GM21390 (cell line): ENCODE data around the gene SH3BP5.

Experiments used
- ATAC-seq: cut with Tn5 transposase; IDR thresholded peaks from one replicate; pipeline ENCODE4 v1.9.1; 2021; ENCODE audit not compliant: unreplicated experiment

SH3BP5 gene

DNA sequence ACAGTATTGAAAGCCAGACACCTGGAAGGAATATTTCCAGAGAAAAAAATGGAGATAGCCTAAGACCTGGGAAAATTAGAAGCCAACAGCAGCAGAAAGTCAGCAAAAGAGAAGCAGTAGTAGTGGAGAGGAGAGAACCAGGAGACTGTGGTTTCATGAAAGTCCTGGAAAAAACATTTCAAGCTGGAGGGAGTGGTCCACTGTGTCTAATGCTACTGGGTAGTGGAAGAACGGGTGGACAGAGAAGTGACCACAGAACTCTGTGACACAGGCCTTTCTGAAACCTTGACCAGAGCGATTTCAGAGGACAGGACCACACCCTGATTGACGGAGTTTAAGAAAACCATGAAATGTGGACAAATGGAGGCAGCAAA, 15.3 kb upstream of the SH3BP5 start:
- ATAC-seq, result no peak

DNA sequence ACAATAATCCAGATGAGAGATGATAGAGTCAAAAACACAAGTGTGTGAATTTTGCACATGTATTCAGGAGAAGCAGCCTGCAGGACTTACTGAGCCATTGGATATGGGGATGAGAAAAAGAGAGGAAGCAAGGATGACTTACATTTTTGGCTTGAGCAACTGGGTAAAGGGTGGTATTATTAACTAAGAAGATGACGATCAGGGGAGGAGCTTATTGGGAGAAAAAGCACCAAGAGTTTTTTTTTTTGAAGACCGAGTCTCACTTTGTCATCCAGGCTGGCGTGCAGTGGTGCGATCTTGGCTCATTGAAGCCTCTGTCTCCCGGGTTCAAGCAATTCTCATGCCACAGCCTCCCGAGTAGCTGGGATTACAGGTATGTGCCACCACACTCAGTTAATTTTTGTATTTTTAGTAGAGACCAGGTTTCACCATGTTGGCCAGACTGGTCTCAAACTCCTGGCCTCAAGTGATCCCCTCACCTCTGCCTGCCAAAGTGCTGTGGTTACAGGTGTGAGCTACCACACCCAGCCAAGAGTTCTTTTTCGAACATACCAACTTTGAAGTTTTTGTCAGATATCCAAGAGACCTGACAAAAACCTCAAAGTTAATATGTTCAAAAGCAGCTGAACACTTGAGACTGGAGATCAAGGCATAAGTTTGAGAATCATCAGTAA, 14.8 kb upstream of the SH3BP5 start:
- no peak for ATAC-seq

DNA sequence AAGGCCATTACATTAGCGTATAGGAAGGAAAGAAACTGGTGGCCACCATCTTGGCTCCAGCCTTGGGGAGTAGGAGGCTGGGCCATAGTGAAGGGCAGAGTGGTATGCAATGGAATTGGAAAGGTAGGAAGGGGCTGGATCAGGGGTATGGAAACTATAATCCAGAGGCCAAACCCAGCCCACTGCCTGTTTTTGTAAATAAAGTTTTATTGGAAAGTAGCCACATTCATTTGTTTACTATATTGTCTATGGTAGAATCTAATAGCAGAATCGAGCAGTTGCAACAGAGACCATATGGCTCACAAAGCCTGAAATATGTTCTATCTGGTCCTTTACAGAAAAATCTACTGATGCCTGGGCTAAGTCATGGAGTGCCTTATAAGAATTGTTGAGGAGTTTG, 14.1 kb upstream of the SH3BP5 start:
- no peak for ATAC-seq

DNA sequence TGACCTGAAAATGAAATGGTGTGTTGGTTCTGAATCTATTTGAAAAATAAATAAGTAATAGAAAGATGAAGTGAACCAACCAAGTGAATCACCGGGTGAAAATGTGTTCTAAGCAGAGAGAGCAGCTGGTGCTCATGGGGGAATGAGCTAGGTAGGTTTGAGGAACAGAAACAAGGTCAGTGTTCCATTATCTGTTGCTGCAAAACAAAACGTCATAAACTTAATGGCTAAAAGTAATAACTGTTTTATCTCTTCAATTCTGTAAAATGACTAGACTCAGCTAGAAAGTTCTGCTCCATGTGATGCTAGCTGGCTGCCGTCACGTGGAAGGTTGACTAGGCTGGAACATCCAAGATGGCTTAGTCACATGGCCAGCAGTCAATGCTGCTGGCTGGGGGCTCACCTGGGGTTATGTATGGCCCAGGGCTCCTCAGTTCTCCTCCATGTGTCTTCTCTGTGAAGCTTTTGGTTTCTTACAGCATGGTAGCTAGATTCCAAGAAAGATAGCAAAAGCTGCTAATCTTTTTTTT, 13.3 kb upstream of the SH3BP5 start:
- peak; percentile 93 for ATAC-seq

- ATAC-seq, result peak; percentile 33
These were observed 12.8 kb upstream of the SH3BP5 start for GRCh38 chr3:15345066-15345607.

- no peak for ATAC-seq
These were observed 10.6 kb upstream of the SH3BP5 start for GRCh38 chr3:15342945-15343344.

DNA sequence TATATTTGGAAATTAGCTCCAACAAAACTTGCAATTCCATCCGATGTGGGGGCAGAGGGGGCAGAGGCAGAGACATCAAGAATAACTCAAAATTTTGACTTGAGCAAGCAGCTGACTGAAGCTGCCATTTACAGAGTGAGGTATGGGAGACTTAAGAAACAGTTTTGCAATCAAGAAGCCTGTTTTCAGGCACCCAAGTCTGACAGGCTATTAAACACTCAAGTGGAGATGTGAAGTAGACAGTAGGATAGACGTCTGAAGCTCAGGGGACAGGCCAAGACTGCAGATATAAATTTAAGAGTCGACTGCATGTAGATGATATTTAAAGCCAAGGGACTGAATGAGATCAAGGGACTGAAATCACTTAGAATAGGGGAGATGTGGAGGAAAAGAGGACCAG, 9.9 kb upstream of the SH3BP5 start:
- no peak for ATAC-seq

GRCh38 chr3:15341030-15341726, 8.8 kb upstream of the SH3BP5 start:
- no peak for ATAC-seq

DNA sequence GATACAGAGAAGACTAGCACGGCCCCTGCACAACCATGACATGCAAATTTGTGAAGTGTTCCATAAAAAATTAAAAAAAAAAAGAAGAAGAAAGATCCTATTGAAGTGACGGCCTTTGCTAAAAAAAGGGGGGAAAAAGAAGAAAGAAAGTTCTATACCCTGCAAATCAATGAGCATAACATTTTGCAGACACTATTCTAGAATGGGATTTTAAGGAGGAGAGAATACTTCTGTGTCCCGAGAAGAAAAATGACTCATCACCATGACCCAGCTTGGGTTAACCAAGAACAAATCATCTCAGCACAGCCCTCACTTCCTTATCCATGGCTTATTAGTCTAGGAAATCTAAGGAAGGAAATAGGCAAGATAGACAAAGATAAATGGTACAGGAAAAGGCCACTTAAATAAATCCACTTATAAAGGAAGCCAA, 7.4 kb upstream of the SH3BP5 start:
- ATAC-seq, result no peak

DNA sequence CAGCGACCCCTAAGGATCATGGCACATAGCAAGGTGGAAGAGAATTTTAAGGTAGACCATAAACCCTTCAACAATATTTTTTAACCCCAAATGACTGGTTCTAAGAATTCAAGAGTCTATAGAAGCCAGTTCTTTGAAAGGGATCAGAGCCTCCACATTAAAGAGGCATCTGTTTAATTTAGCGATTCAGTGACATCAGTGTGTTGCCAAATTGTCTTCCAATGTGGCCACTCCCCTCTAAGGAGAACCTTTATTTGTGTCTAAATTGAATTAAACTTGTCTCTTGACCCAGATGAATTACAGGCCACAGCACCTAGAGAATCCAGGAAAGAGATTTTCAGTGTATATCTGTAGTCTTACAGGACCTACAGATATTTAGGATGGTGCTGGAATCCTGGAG, 6.6 kb upstream of the SH3BP5 start:
- ATAC-seq, result no peak

DNA sequence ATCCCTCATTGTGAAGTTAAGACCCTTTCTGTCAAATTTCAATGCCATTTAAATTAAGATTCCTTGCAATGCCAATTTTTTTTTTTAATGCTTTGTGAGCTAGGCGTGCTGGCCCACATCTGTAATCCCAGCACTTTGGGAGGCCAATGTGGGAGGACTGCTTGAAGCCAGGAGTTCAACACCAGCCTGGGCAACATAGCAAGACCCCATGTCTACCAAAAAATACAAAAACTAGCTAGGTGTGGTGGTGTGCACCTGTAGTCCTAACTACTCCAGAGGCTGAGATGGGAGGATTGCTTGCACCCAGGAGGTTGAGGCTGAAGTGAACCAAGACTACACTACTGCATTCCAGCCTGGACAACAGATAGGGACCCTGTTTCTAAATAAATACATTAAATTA, 5.6 kb upstream of the SH3BP5 start:
- ATAC-seq, result no peak

DNA sequence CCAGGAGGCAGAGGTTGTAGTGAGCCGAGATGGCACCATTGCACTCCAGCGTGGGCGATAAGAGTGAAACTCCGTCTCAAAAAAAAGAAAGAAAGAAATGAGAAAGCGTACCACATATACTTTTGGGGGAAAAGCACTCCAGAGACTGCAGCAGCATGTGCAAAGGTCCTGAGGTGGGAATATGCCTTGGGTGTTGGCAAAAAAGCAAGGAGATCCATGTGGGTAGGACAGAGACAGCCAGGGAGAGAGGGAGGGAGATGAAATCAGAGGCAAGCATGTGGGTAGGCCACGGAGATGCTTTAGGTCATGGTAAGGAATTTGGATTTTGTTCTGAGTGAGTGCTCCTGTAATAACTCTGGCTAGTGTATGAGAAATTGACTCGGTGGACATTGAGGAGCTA, 3.7 kb upstream of the SH3BP5 start:
- no peak for ATAC-seq

DNA sequence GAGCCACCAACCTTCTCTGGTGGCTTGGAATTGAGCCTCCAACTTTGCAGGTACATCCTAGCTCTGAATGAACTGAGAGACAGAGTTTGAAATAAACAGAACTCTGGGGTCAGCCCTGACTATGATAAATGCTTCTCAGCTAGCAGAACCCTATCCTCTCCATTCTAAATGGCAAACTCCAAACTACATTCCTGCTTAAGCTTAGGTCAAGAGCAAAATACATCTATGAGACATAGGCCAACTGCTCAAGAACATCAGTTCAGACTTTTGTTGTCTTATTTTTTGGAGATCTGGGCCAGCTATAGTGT, 1.5 kb upstream of the SH3BP5 start:
- ATAC-seq, result no peak

GRCh38 chr3:15333099-15333955, 941 bp upstream of the SH3BP5 start:
- ATAC-seq, result no peak

GRCh38 chr3:15331606-15332404, 581 bp downstream of the SH3BP5 start:
- ATAC-seq, result peak; percentile 36

DNA sequence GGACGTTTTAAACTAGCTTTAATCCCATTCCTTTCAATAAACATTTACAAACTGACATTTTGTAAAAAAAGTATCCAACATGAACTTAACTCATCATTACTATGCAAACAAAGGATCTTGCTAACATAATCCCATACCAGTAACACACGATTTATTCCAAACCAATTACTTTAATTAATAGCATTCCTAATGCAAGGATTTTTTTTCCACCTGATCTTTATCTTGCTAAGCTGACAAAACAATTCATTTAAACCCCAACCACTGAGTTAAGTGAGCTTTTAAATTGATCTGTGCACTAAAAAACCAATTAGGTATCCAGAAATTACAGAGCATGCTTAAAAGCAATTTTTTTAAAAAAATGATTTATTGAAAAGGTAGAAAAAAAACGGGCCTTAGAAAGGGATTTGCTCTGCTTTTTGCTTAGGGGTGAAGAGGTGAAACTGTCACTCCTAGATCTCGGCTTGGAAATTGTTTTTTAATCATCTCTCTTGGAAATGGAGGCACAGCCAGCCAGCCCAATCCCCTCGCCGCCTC, 1.2 kb downstream of the SH3BP5 start:
- no peak for ATAC-seq

DNA sequence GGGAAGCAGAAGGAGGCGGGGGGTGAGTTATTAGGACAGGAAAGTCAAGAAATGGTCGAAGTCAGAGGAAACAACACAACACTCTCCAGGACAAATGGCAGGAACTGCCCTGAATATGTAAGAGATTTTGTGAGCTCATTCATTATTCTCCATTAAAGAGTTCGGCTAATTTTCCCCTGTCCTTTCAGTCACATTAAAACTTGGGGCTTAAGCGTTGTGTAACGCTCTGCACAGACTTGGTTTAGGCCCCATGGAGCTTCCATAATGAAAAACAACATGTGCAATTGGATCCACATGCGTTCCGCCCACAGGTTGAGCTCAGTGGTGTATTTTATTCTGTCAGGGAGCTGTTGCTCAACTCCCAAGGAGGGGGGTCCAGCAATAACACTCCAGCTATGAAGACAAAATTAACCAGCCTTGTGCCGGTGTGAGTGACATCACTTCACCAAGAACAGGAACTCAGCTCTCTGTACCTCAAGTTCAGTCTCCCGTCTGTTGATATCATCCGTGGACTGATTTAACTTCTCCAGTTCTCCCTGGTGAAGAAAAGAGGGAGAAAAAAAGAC, 2.3 kb downstream of the SH3BP5 start:
- no peak for ATAC-seq

DNA sequence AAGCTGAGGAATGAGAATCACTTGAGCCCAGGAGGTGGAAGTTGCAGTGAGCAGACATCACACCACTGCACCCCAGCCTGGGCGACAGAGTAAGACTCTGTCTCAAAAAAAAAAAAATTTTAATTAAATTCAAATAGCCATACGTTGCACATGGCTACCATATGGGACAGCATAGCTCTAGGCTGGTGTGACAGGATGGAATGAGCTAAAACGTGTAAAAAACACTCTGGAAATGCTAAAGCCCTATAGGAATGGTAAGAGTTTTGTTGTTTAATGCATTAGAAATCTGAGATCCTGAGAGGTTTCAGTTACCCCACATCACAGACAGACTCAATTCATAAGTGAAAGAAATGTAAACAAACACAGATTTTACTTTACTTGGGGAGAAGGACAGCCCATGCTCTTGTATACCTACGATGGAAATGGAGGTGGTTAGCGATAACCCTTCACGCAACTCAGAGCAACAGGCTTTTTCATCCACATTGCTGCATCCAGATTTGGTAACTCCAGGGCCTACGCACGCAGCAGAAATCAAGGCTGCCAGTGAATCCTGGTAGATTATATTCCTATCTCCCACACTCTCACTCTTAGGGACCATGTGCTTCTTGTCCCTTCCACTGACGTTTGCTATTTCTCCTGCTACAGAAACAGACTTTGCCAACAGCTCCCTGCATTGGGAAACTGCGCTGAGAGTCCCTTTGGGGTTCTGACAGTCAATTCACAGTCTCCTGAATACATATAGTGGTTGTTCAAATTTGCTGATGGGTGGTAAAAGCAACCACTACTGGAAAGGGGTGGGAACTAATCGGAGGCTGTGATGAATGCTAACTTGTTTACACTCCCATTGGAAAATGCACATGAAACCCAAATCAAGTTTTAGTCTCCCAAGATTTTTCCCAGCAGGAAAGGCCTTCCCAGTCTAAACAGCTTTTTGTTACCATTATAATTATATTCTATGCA, 3.1 kb downstream of the SH3BP5 start:
- no peak for ATAC-seq

DNA sequence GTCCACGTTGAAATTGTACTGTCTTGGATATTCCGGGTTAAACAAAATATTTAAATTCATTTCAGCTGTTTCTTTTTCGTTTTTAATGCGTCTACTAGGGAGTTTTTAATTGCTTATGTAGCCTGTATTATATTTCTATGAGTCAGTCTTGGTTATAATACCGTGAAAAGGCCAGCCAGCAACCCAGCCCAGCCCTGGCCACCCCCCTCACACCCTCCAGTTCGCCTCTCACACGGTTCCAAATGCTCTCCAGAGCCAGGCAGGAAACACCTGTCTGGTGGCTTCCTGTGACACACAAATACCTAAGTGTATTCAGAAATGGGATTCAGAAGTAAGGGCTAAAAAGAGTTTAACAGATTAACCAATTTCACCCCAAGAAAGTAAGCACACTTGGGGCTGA, 4.4 kb downstream of the SH3BP5 start:
- ATAC-seq, result peak; percentile 34
